ENCODE data around the gene ANO1. TPM values are rescaled to one million over a fixed set of nuclear protein-coding genes. Genes with fewer than 3 reads are reported as not detected.

The ANO1 gene
- total RNA-seq, 1 experiment from 2014 or later = 41.7 TPM

DNA sequence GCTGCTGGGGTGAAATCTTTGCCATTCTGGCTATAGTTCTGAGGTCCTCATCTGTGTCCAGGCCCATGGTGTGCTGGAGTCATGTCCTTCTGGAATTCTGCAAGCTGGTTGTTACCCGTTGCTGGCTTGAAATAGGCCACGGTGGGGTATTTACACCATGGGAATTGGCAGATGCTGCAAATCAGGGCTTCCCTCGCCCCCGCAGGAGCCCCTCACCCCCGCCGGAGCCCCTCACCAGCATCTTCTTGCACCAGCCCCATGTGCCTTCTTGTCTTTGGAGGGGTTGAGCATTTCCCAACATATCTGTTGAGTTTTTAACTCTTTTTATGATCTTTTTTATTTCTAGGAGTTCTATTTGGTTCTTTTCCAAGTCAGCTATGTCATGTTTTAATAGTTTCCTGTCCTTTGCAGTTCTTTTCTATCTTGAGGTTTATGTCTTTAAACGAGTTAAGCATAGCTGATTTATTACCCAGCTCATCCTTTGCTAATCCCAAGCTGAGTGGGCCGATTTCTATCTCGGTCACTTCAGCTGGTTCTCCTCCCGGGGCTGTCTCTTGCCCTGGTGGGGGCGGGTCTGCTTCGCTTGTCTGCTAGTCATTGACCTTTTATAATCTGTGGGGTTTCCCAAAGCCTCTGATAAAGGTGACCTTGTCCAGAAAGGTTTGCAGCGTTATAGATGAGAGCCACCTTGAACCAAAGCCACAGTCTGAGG, 17.6 kb downstream of the ANO1 start:
- no peak overlapping the region for H3K9ac ChIP-seq (ENCODE audit: low read length)
- peaks cover 6% of the 10 kb centered on the region; the same call in 1 of the 2 replicates for H3K79me2 ChIP-seq (ENCODE audit: insufficient read depth, low read length)
- no peak overlapping the region for H3K4me2 ChIP-seq (ENCODE audit: low read length)
- H3K4me3 ChIP-seq (replicated peaks in 1 of 2; ENCODE audit: low read depth in 1 of 2, low read length in 2 of 2) = no peak overlapping the region
- H3K36me3 ChIP-seq (ENCODE audit: control insufficient read depth in 1 of 2, insufficient read depth in 2 of 2, low read length in 2 of 2) = peaks cover 0 to 8% of the 10 kb centered on the region in 2 experiments; a peak in 1 of 4 replicates
- no peaks in the 10 kb centered on the region for H3K4me1 ChIP-seq (ENCODE audit: control insufficient read depth in 1 of 2, insufficient read depth in 2 of 2, low read length in 2 of 2)
- no peak overlapping the region for H2AFZ ChIP-seq (ENCODE audit: low read depth, low read length, poor library complexity, severe bottlenecking)
- intact Hi-C loops (cut with micrococcal nuclease) = no loop called here
- DNase-seq (ENCODE audit: low read depth, low spot score) = no peak
- no peak for ATAC-seq
- no peaks in the 10 kb centered on the region for H4K20me1 ChIP-seq (ENCODE audit: insufficient read depth)
- POLR2A ChIA-PET = no interaction called here
- H3K27ac ChIP-seq (ENCODE audit: low read depth, low read length) = no peak overlapping the region
- CTCF ChIA-PET = no interaction called here
- no peaks in the 10 kb centered on the region for H3K27me3 ChIP-seq (ENCODE audit: insufficient read depth, low read length)
- no peaks in the 10 kb centered on the region for H3K9me2 ChIP-seq (ENCODE audit: insufficient read depth)
- no peaks in the 10 kb centered on the region for H3K9me3 ChIP-seq (ENCODE audit: control insufficient read depth in 1 of 2, insufficient read depth in 1 of 2, low read depth in 1 of 2, low read length in 2 of 2)
- TF ChIP-seq EZH2phosphoT487 (IDR thresholded peaks at IDR 0.05; ENCODE audit: borderline replicate concordance) (no peak), ELF1 (IDR thresholded peaks at IDR 0.05; ENCODE audit: borderline replicate concordance, low read depth) (no peak), ZBTB33 (IDR thresholded peaks at IDR 0.05; ENCODE audit: extremely low read depth, insufficient replicate concordance, low read length) (no peak), RAD21 (IDR thresholded peaks at IDR 0.05; ENCODE audit: low read depth) (no peak), ZFX (IDR thresholded peaks at IDR 0.05) (no peak), SP1 (IDR thresholded peaks at IDR 0.05; ENCODE audit: low read depth) (no peak), YY1 (IDR thresholded peaks at IDR 0.05; ENCODE audit: extremely low read depth, insufficient replicate concordance, low read depth, low read length) (no peak), CBX3 (IDR thresholded peaks at IDR 0.05; ENCODE audit: low read depth) (no peak), POLR2A (IDR thresholded peaks at IDR 0.05; ENCODE audit: borderline replicate concordance, extremely low read depth, insufficient read depth, insufficient read length) (no peak), CEBPB (IDR thresholded peaks at IDR 0.05; ENCODE audit: low read depth) (no peak), POLR2AphosphoS5 (IDR thresholded peaks at IDR 0.05; ENCODE audit: low read depth, low read length) (no peak), EZH2 (IDR thresholded peaks at IDR 0.05) (no peak)
- TF ChIP-seq, protein P1, sequence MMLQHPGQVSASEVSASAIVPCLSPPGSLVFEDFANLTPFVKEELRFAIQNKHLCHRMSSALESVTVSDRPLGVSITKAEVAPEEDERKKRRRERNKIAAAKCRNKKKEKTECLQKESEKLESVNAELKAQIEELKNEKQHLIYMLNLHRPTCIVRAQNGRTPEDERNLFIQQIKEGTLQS (IDR thresholded peaks at IDR 0.05) = no peak
- RAD21 ChIA-PET (ENCODE audit: low non-redundant PET in 1 of 2, low total read pairs in 2 of 2, uncharacterized antibody in 2 of 2, unreplicated experiment in 2 of 2) = no interaction called here
- BruUV-seq (replicated peaks) = no TSS peak

Data from HCT116 (cell line).